Effector memory CD8-positive, alpha-beta T cell (primary cell): Measurements from ENCODE around the gene SPNS3.

ENCODE experiments used
- ATAC-seq: fragments of 150-1000 bp; cut with Tn5 transposase; replicated peaks from 2 replicates; pipeline ENCODE4 v1.10.0; 2021; ENCODE audit warnings: mild to moderate bottlenecking, moderate library complexity
- DNase-seq, 3 experiments: peaks; one replicate each; pipeline ENCODE4 v3.0.0; 2021
- H3K27ac Mint-ChIP-seq, 2 donors: one replicate each; pipeline ENCODE4 v1.8.0; 2022; ENCODE audit warnings: mild to moderate bottlenecking in 2 of 2, mixed read lengths in 2 of 2, moderate library complexity in 2 of 2
- H3K27me3 Mint-ChIP-seq, 2 donors: one replicate each; pipeline ENCODE4 v1.8.0; 2022; ENCODE audit warnings: mixed read lengths in 2 of 2
- H3K36me3 Mint-ChIP-seq: one replicate; pipeline ENCODE4 v1.8.0; 2022; ENCODE audit warnings: mild to moderate bottlenecking, moderate library complexity, mixed read lengths; ENCODE audit not compliant: insufficient read depth
- H3K4me1 Mint-ChIP-seq, 2 donors: one replicate each; pipeline ENCODE4 v1.8.0; 2022; ENCODE audit warnings: low read depth in 2 of 2, mixed read lengths in 2 of 2
- H3K4me3 Mint-ChIP-seq, 2 donors: one replicate each; pipeline ENCODE4 v1.8.0; 2022; ENCODE audit warnings: mild to moderate bottlenecking in 2 of 2, mixed read lengths in 2 of 2, moderate library complexity in 2 of 2
- H3K9me3 Mint-ChIP-seq, 2 donors: one replicate each; pipeline ENCODE4 v1.8.0; 2022; ENCODE audit warnings: mixed read lengths in 2 of 2

Gene SPNS3

DNA sequence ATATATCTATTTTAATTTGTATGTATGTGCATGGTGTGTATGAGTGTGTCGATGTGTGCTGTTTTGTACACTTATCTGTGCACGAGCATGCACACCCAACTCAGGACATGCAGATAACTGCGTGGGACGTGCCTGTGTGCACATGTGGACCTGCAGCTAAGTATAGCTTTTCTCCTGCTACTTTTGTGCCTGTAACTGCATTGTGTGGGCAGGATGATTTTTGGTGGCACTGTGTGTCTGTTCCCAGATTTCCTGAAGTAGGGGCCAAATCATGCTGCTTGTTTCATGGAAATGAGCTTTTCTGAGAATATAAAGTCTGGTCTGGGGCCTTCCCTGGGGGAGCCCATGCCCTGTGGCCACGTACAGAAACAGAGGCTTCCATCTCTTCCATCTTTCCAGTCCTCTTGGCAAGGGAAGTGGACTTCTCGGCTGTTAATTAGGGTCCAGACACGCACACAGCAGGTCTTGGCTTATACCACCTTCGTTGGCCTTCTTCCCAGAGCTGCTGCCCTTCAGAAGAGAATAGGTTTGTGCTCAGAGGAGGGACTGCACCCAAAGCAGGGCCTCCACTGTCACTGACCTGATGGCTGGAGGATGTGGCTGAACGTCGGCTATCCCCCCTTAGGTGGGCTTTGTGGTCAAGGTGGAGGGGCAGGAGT, 30.2 kb downstream of the SPNS3 start:
- Mint-ChIP-seq H3K4me1 (no peaks in the 10 kb centered on the region), H3K4me3 (no peak overlapping the region), H3K9me3 (peaks cover 0 to 4% of the 10 kb centered on the region in 2 donors), H3K36me3 (no peaks in the 10 kb centered on the region), H3K27ac (no peak overlapping the region), H3K27me3 (no peaks in the 10 kb centered on the region)
- ATAC-seq (no peak), DNase-seq (no peak)

GRCh38 chr17:4465786-4466185, 32.0 kb downstream of the SPNS3 start:
- H3K27ac Mint-ChIP-seq = no peak overlapping the region
- no peak for ATAC-seq
- no peaks in the 10 kb centered on the region for H3K9me3 Mint-ChIP-seq
- no peaks in the 10 kb centered on the region for H3K4me1 Mint-ChIP-seq
- H3K4me3 Mint-ChIP-seq = no peak overlapping the region
- DNase-seq = no peak
- H3K36me3 Mint-ChIP-seq = no peaks in the 10 kb centered on the region
- H3K27me3 Mint-ChIP-seq = no peaks in the 10 kb centered on the region

DNA sequence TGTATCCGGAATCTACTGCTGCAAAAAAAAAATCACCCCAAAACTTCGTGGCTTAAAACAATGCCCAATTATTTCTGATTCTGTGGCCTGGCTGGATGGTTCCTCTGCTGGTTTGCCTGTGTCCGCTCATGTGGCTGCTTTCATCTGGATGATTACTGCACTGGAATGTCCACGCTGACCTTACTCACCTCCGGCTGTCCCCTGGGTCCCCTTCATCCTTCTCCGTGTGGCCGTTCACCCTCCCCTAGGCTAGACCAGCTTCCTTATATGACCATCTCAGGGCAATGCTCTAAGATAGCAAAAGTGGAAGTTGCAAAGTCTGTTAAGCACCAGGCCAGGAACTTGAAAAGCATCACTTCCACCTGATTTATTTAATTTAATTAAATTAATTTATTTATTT, 33.5 kb downstream of the SPNS3 start:
- no peak for DNase-seq
- H3K27ac Mint-ChIP-seq = peak overlapping the region in 1 of 2 donors; percentile 58
- no peaks in the 10 kb centered on the region for H3K9me3 Mint-ChIP-seq
- H3K36me3 Mint-ChIP-seq = no peaks in the 10 kb centered on the region
- H3K4me1 Mint-ChIP-seq = no peaks in the 10 kb centered on the region
- no peaks in the 10 kb centered on the region for H3K27me3 Mint-ChIP-seq
- no peak overlapping the region for H3K4me3 Mint-ChIP-seq
- no peak for ATAC-seq

DNA sequence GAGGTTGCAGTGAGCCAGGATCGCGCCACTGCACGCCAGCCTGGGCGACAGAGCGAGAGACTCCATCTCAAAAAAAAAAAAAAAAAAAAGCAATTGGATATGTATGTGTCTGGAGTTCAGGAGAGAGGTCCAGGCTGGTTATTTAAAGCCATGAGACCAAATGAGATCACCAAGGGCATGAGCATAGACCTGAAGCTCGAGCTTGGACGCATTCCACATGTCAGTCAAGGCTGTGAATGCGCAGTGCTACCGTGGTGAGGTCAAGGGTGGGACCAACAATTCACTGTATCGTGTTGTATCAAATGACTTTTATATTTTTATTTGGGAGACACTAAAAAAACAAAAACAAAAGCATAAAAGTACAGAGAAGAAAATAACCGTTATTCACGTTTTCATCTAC, 35.8 kb downstream of the SPNS3 start:
- Mint-ChIP-seq H3K9me3 (no peaks in the 10 kb centered on the region), H3K27me3 (no peaks in the 10 kb centered on the region), H3K36me3 (peaks cover 2% of the 10 kb centered on the region), H3K4me1 (no peaks in the 10 kb centered on the region), H3K4me3 (no peak overlapping the region), H3K27ac (no peak overlapping the region)
- DNase-seq (no peak), ATAC-seq (no peak)

DNA sequence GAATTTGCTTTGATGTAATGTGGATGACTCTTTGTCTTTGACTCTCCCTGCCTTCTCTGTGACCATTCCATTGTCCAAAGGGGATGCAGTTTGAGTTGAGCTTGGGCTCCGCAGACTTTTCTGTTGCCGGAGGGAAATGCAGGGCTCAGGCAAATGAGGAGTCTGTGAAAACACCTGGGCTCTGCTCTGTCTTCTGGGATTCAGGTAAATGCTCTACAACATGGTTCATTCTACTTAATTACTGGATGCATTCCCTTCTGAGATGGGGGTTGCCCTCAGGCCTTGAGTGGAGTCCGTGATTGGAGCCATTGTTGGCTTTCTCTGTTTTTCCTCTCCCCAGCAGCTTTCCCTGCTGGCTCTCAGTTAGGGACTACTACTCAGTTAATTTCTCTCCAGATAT, 38.5 kb downstream of the SPNS3 start:
- ATAC-seq (no peak), DNase-seq (no peak)
- no peaks in the 10 kb centered on the region for H3K9me3 Mint-ChIP-seq
- H3K27me3 Mint-ChIP-seq = no peaks in the 10 kb centered on the region
- H3K4me3 Mint-ChIP-seq = no peak overlapping the region
- peaks cover 0 to 1% of the 10 kb centered on the region in 2 donors for H3K4me1 Mint-ChIP-seq
- H3K36me3 Mint-ChIP-seq = peaks cover 2% of the 10 kb centered on the region
- peak overlapping the region in 1 of 2 donors; percentile 25 for H3K27ac Mint-ChIP-seq

DNA sequence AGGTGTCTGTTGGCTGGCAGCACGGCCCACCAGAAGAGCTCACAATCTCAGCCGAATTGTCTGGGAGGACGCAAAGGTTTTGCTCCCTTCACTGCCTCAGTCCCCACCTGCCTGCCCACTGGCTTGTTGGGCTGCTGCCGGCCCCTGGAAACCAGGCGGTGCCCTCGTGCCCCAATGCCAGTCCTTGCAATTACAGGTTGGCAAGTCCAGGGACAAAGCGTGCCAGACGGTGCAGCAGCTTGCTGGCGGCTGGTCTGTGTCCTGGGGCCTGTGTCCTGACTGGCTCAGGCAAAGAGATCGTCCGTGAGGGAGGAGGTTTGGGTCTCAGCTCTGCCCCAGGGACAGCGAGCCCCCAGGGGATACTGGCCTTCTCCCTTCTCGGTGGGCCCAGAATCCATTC, 40.4 kb downstream of the SPNS3 start:
- Mint-ChIP-seq H3K4me3 (no peak overlapping the region), H3K27me3 (no peaks in the 10 kb centered on the region), H3K4me1 (peaks cover 0 to 1% of the 10 kb centered on the region in 2 donors), H3K36me3 (peaks cover 2% of the 10 kb centered on the region), H3K9me3 (no peaks in the 10 kb centered on the region), H3K27ac (no peak overlapping the region)
- DNase-seq (no peak), ATAC-seq (no peak)

DNA sequence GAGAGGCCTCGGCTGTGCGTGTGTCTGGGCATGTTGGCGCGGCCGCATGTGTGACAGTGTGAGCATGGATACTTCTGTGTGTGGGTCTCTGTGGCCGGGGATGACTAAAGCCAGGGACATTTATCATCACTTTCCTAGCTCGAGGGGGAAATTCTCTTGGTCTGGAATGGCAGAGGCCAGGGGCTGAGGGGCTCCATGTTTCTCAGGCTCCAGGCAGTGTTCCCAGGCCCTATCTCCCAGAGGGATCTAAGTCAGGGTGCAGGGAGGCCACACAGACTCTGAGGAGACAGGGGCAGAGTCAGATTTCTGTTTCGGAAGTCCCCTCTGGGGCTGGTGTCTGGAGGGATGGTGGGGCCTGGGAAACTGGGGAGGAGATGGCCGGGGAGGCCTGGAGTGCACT, 41.3 kb downstream of the SPNS3 start:
- no peak for ATAC-seq
- H3K27me3 Mint-ChIP-seq = no peaks in the 10 kb centered on the region
- no peaks in the 10 kb centered on the region for H3K9me3 Mint-ChIP-seq
- H3K4me3 Mint-ChIP-seq = no peak overlapping the region
- no peak for DNase-seq
- peaks cover 2% of the 10 kb centered on the region for H3K36me3 Mint-ChIP-seq
- H3K4me1 Mint-ChIP-seq = peaks cover 0 to 2% of the 10 kb centered on the region in 2 donors
- H3K27ac Mint-ChIP-seq = peak overlapping the region in 1 of 2 donors; percentile 62

DNA sequence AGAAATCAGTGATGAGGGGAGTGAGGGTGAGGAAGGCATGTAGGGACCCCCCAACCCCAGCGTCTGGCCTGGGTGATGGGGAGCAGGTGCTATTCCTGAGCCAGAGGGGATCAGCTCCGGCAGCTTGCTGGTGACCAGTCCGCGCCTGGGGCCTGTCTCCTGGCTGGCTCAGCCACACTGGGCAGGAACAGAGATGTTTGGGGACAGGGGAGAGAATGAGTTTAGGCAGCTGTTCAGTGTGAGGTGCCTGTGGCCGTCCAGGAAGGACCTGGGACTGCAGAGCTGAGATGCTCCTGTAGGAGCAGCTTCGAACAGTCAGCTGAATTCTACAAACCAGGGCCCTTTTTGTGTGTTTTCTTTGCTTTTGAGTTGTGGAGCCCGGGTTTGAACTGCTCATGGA, 41.7 kb downstream of the SPNS3 start:
- Mint-ChIP-seq H3K4me3 (no peak overlapping the region), H3K27ac (peak overlapping the region in 1 of 2 donors; percentile 62), H3K9me3 (no peaks in the 10 kb centered on the region), H3K36me3 (peaks cover 2% of the 10 kb centered on the region), H3K27me3 (no peaks in the 10 kb centered on the region), H3K4me1 (peaks cover 0 to 4% of the 10 kb centered on the region in 2 donors)
- no peak for ATAC-seq
- DNase-seq = no peak

GRCh38 chr17:4476017-4476416, 42.3 kb downstream of the SPNS3 start:
- no peak for ATAC-seq
- no peak overlapping the region for H3K4me3 Mint-ChIP-seq
- H3K27me3 Mint-ChIP-seq = no peaks in the 10 kb centered on the region
- DNase-seq = no peak
- no peaks in the 10 kb centered on the region for H3K9me3 Mint-ChIP-seq
- peaks cover 2% of the 10 kb centered on the region for H3K36me3 Mint-ChIP-seq
- peaks cover 4 to 8% of the 10 kb centered on the region in 2 donors for H3K4me1 Mint-ChIP-seq
- H3K27ac Mint-ChIP-seq = peak overlapping the region in 1 of 2 donors; percentile 45

GRCh38 chr17:4476511-4477070, 42.9 kb downstream of the SPNS3 start:
- Mint-ChIP-seq H3K27ac (peak overlapping the region in 1 of 2 donors; percentile 45), H3K4me3 (no peak overlapping the region), H3K9me3 (no peaks in the 10 kb centered on the region), H3K36me3 (peaks cover 2% of the 10 kb centered on the region), H3K27me3 (no peaks in the 10 kb centered on the region), H3K4me1 (peaks cover 10 to 14% of the 10 kb centered on the region in 2 donors)
- no peak for DNase-seq
- ATAC-seq = no peak

GRCh38 chr17:4477255-4477791, 43.6 kb downstream of the SPNS3 start:
- no peaks in the 10 kb centered on the region for H3K27me3 Mint-ChIP-seq
- peaks cover 14 to 17% of the 10 kb centered on the region in 2 donors for H3K4me1 Mint-ChIP-seq
- ATAC-seq = no peak
- H3K4me3 Mint-ChIP-seq = no peak overlapping the region
- no peak for DNase-seq
- no peaks in the 10 kb centered on the region for H3K9me3 Mint-ChIP-seq
- H3K36me3 Mint-ChIP-seq = peaks cover 2% of the 10 kb centered on the region
- no peak overlapping the region for H3K27ac Mint-ChIP-seq

- DNase-seq = no peak
- no peak for ATAC-seq
- H3K27ac Mint-ChIP-seq = no peak overlapping the region
- no peak overlapping the region for H3K4me3 Mint-ChIP-seq
- H3K36me3 Mint-ChIP-seq = no peaks in the 10 kb centered on the region
- H3K9me3 Mint-ChIP-seq = no peaks in the 10 kb centered on the region
- peaks cover 21 to 24% of the 10 kb centered on the region in 2 donors for H3K4me1 Mint-ChIP-seq
- H3K27me3 Mint-ChIP-seq = no peaks in the 10 kb centered on the region
Measured at GRCh38 chr17:4478318-4478830, 44.6 kb downstream of the SPNS3 start.

GRCh38 chr17:4479340-4479981, 45.7 kb downstream of the SPNS3 start:
- H3K9me3 Mint-ChIP-seq = no peaks in the 10 kb centered on the region
- DNase-seq (no peak), ATAC-seq (no peak)
- H3K4me1 Mint-ChIP-seq = peaks cover 25 to 29% of the 10 kb centered on the region in 2 donors
- H3K27ac Mint-ChIP-seq = peak overlapping the region; percentile 38 to 86
- peak overlapping the region in 1 of 2 donors; percentile 80 for H3K4me3 Mint-ChIP-seq
- no peaks in the 10 kb centered on the region for H3K36me3 Mint-ChIP-seq
- no peaks in the 10 kb centered on the region for H3K27me3 Mint-ChIP-seq
